GM21381 (cell line): ENCODE measurements around the gene OTOGL.
"Not testable (repeated sequence)": the region's sequence is repeated elsewhere in the genome, so short reads cannot be mapped to it uniquely, and the experiment has no call there.

Experiments
- ATAC-seq: cut with Tn5 transposase; IDR thresholded peaks from one replicate; pipeline ENCODE4 v1.9.1; 2021; ENCODE audit warnings: mild to moderate bottlenecking, moderate library complexity; ENCODE audit not compliant: unreplicated experiment

Gene OTOGL

DNA sequence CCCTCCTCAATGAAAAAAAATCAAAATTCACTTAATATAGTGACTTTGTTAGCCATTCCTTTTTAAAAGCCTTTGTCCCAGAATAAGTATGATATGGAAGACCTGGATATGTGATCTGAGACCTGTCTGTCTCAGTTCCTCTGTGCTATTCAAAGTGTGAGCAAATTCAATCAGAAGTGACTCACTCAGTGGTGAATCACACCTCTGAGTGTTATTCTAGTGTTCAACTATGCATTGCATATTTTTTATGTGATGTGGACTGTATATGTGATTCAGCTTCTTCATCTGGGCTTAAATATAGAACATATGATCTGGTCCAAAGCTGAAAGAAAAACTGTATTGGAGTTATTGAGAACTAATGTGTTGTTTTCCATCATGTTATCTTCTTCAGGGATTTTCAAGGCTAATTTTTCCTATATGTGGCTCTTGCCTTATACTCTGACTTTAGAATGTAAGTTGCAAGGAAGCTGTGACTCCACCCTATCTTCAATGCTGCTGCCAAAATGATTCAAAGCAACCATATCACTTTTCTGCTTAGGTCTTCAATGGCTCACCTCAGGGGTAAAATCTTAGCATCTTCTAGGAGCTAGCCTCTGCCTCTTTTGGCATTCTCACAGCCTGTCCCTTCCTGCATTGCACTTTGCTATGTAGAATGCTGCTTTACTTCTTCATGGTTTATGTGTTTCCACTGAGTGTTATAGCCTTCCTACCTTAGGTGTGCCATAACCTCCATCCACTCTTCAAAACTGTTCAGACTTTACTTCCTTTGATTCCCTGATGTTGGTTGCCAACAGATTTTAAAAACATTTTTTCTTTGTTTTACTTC, 169.8 kb downstream of the OTOGL start:
- ATAC-seq = no peak

DNA sequence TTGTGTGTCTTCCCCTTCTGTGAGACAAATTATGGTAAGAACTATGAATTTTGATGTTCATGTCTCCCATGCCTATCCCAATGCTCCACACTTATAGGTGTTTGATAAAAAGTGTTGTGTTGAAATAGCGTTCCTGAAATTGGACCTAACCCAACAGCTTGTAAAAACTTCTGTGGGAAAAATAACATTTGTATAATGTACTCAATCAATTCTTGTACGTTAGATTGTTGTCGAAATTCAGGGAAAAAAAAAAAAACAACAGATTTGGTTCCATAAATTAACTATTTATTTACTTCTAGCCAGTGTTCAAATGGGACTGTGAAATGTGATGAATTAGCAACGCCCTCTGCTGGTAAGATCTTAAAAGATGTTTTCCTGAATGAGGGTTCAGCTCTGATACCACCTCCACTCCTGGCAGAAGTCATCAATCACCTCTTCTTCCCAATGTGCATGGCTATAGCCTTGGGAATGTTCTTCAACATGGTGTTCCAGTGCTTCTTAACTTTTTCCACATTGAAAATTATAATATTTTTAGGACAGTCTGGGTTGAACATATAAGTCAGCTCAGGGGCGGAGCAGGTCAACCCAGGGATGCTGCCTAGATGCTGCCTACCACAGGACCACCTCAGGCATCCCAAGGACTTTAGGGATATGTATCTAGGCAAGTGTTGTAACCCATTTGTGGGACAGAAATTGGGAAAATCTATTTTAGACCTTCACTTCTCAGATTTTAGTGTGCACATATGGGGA, 170.6 kb downstream of the OTOGL start:
- no peak for ATAC-seq

DNA sequence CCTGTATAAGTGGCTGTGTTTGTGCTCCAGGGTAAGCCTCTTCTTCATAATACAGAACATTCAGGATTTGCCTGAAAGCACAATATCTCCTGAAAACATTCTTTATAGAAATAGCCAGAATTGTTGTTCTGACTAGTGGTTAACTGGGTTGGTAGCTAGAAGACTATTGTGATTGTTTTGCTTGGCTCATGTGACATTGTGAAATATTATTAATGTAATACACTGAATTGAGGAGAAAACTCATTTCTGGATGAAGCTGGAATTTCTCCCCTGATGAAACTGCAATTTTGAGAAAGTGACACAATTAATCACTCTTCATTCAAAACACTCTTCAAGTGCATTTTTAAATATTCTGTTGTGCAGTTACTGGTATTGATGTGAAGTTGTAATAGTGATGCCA, 172.4 kb downstream of the OTOGL start:
- no peak for ATAC-seq

DNA sequence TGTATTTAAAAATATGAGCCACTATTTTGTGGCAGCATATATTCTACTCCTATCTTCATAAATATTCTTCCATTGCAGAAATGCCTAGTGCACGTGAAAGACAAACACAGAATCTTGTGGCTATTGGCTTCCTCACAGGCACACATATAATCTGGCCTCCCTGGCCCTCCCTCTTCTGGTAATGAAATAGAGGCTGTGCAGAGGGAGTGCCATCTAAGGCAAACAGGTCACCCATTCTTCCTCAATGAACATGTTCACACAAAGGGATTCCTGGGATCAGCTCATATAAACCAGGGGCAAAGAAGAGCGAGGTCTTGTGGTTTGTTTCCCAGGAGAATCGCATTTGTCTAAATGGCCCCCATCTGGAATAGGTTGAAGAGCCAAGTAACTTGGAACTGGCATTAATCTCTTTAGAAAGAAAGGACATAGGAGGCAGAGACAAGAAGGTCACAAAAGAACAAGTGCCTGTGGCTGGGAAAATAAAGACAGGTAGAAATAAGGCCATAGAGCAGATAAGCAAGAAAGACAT, 173.1 kb downstream of the OTOGL start:
- no peak for ATAC-seq

DNA sequence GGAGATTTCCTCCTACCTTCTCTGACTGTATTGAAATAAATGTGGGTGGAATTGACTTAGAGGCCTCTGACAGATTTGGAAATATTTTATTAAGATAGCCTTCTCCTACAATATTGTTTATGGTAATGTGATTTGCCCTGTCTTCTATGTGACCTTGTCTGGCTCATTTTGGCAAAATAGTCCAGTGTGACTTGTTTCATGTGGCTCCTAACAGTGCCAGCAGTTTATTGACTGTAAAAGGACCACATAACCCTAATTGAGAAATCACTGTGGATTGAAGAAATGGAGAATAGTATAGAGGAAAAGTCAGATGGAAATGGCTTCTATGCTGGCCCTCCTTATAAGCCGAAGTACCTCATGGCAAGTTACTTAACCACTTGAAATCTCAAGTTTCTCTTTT, 173.8 kb downstream of the OTOGL start:
- ATAC-seq = no peak

DNA sequence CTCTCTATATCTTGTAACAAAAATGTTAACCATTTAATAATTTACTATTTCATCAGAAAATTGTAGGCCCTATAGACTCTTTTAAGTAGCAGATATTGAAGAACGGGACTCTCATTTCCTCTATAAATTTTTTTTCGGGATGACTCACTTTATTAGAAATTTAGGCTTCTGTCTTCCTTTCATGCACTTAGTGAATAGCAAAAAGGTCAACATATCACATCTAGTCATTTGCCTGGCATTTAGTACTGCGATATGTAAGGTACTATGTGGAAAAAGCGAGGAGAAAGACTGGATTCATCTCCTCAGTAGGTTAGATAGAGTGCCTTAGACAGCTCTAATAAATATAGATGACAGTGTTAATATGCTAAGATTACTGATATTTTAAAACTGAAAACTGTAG, 178.4 kb downstream of the OTOGL start:
- ATAC-seq = no peak

DNA sequence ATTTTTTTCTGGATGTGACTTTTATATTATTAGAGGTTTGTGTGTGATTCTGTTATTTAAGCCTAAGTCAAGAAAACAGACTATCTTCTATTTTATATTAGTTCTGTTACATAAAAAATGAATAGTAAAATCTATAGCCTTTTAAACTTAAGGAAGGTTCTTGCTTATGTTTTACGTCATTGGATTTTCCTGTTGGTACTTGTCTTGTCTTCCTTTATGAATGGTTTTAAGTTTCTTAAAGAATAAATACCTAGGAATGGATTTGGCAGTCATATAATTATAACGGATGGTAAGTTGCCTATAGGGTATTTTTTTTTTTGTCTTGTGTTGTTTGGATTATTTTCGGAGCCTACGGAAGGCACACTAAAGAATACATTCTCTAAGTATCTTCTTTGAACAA, 182.9 kb downstream of the OTOGL start:
- ATAC-seq = no peak

DNA sequence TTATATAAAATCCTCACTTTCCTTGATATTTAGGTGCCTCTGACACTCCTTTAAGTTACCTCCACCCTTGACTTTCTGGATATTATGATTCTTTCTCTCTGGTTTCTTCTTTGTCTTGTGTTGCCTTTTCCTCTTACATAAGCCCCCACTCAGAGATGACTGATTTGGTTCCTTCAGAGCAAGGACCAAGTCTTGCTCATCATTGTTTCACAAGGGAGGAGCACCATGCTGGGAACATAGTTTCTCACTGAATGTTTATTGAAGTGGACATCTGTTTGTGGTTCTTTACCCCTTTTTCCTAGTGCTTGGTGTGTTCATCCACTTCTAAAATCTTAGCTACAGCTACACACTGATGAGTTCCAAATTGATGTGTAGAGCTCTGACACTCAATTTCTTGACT, 183.4 kb downstream of the OTOGL start:
- no peak for ATAC-seq

DNA sequence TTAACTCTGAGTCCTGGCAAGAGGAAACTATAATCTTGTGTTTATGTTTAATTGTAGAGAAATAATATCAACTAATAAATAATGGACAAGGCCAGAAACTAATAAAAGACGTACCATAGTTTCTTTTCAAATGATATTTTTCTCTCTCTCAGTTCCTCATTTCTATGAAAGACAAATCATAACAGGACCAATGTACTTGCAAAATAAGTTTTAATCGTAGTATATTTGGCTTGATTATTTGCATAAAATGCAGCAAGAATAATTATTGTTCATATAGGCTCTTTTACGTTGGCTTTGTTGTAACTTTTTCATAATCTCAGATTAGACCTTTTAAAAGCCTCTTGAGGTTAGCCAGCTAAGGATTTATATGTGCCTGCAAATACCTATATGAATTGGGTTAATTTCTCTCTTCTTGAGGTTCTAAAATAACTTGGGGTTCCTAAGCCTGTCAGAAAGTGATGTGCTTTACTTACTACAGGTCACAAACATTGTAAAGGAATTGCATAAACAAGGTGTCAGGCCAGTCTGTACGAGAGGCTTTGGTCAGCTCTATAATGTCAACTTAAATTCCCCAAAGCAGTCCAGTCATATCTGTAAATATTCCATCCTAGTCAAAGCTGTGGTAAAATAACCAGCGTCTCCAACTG, 191.9 kb downstream of the OTOGL start:
- ATAC-seq = peak; percentile 58

DNA sequence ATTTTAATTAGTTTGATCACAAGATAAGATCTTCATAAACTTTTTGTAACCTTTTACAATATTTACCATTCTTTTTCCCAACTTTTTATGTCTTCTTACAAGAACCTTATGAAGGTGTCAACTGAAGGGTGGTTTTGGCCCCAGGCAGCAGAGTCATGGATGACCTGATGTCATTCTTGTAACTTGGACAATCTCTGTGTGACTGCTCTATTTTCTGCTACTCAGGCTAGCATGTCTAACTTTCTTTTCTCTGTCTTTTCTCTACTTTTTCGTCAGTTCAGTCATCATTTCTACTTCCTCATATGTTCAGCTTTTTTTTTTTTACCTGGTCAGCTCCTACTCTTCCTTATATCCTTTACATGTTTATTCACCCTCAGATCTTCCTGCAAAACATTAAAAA, 194.0 kb downstream of the OTOGL start:
- peak; percentile 38 for ATAC-seq

DNA sequence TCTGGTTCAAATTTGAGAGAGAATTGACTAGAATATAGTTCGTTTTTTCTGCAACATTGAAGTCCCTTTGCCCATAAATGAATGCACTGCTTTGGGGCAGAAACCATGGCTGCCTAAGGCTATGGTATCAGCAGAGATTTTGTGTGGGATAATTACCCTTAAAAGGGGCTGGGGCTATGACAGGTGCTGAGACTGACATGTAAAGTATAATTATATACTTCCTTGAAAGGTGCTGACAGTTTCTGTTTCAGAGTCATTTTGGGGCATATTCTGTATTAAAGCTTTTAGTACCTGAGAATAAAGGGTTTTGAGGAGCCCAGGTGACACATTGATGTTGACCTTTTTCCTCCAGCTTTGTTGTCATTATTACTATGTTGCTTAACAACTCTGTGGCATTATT, 194.4 kb downstream of the OTOGL start:
- peak; percentile 70 for ATAC-seq

DNA sequence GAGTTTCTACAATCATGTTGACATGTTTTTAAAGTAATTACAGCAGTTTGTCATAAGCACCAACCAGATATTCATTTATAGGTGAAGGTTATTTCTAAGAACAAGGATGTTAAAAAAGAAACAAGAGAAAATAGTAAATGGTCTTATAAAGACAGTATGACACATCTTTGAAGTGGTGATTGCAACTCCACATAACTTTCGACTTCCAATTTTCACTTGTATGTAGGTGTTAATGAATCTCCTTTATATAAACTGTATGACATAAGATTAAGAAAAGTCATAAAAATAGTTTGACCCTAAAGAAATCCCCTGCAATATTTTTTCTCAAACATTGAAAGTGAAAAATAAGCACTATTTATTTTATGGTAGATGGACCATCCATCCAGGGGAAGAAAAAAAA, 199.9 kb downstream of the OTOGL start:
- no peak for ATAC-seq

DNA sequence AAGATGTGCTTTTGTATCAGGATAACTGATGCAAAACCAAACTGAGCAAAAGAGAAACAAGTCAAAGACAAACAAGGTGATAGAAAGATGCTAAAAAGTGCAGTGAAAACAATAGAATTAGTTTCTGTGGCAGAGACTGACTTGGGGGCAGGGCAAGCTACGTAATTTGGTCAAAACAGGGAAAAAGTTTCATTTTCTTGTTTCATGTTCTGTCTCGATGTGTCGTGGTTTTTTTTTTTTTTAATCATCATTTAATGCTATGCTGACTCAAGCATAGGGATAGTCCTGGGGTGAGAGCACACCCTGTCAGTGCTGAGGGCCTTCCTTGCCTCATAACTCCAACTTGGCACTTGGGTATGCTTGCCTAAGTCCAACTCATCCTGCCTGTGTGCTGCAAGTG, 200.6 kb downstream of the OTOGL start:
- ATAC-seq = peak; percentile 73

DNA sequence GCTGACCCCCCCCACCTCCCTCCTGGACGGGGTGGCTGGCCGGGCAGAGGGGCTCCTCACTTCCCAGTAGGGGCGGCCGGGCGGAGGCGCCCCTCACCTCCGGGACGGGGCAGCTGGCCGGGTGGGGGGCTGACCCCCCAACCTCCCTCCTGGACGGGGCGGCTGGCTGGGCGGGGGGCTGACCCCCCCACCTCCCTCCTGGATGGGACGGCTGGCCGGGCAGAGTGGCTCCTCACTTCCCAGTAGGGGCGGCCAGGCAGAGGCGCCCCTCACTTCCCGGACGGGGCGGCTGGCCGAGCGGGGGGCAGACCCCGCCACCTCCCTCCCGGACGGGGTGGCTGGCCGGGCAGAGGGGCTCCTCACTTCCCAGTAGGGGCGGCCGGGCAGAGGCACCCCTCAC, 208.1 kb downstream of the OTOGL start:
- ATAC-seq = not testable (repeated sequence)

DNA sequence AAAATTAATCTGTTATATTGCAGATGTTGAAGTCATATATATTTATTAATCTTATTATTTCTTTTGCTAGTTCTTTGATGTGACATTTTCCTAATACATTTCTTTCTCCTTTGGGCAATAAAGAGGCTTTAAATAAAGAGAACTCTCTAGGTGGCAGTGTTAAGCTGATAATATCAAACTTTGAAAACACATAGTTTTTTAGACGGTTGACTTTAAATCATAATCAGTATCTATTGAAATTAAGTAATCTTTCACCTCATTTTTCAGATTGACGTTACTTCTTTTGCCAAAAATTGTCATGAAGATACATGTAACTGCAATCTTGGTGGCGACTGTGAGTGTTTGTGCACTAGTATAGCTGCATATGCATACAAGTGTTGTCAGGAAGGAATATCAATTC, 213.9 kb downstream of the OTOGL start:
- no peak for ATAC-seq

DNA sequence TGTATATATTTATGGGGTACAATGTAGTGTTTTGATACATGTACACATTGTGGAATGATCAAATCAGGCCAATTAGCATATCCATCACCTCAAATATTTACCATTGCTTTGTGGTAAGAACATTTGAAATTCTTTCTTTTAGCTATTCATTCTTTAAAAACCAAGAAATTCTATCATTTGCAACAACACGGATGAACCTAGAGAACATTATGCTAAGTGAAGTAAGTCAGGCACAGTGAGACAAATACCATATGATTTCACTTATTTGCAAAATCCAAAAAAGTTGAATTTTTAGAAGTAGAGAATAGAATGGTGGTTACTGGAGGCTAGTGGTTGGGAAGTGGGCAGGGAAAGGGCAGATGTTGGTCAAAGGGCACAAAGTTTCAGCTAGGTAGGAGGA, 215.4 kb downstream of the OTOGL start:
- no peak for ATAC-seq

DNA sequence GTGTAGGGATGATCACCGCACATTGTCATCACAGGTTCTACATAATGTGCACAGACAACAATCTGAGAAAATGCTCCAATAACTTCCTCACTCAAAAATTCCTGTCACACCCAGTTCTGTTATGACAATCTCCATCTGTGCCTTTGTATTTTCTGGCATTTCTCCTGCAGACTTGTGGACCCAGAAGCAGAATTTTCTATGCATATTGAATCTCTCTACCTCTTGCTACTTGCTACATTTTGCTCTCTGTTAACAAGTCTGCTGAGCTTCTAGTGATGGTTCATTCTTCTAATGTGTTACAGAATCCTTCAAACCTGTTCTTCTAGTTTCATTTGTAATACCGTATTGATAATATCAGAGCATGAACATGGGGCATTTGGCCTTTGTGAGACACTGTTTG, 216.9 kb downstream of the OTOGL start:
- ATAC-seq = no peak

DNA sequence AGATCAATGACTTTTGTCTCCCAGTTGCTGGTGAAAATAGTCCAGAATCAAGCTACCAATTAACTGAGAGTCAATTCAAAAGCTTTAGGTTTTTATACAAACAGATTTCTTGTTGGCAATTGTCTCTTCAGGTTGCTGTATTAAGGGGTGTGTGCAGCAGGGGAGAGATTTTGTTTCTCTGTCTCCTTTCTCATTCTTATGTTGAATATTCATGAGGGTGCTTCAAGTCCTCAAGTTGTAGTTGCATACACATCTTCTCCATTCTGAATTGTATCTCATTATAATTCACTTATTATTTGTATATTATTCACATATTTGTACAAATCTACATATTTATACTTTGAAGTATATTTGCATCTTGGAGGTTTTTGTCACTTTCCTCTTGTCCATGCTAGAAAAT, 218.0 kb downstream of the OTOGL start:
- no peak for ATAC-seq

DNA sequence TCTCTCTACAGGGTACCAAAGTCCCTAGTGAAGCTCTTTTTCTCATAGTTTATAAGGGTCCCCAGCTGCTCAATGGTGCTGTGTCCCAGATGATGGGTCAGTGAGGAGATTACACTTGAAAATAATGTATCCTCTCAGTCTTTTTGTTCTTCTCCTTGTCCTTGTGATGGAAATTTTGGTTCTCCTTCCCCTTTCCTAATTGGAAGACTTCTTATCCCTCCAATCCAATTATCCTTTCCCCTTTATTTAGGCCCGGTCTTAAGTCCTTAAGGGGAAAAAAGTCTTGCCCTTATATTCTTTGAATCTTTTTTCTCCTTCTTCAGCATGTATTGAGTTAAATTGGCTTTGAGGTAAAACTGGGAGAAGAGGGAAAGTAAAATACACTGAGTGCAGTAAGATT, 218.6 kb downstream of the OTOGL start:
- ATAC-seq = no peak

DNA sequence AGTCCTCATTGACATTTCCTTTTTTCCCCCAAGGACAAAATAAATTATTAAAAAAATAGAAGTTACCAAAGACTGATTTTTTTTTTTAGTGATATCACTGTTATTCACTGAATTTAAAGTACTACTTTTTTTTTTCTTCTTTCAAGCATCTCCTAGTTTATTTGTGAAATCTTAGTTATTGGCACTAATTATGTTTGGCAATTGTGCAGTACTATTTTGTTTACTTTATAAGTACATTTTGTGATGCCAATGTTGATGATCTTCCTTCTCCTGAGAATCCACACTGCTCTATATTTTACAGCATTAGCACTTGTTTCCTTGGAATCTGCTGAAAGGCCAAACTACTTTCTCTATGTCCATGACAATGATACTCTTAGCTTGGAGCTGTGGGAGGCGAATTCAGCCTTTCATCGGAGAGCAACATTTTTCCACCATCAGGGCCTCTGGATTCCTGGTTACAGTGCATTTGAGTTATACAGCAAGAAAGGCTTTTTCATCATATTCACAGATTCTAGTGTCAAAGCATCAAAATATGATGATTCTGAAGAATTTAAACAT, 220.9 kb downstream of the OTOGL start:
- no peak for ATAC-seq

DNA sequence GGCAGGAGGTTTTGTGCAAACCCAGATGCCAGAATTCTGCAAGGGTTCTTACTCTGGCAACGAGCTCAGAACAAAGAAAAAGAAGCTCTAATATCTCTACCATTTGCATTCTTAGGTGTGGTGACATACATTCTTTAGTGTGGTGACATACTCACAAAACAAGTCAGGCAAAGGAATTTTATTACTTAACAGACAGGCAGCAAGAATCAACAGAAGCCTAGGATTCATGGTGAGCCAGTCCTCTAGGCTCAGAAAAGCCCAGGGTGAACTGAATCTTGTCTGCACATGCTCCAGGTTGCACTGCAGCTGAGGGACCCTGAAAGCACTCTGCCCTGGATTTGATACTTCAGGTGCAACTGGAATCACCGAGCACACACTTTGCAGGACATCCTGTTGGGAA, 222.3 kb downstream of the OTOGL start:
- ATAC-seq = no peak
